Middle frontal gyrus (tissue), 1 donor: ENCODE results near the gene ZNF319.
"Not testable (repeated sequence)": the region's sequence is repeated elsewhere in the genome, so short reads cannot be mapped to it uniquely, and the experiment has no call there.

Experiments used
- DNase-seq: peaks from one replicate; pipeline ENCODE4 v3.0.0-alpha.2; 2015; ENCODE audit warnings: low spot score; ENCODE audit errors: extremely low spot score

ZNF319 gene

GRCh38 chr16:58022601-58023371 lies 22.3 kb upstream of the ZNF319 start:
- no peak for DNase-seq

- no peak for DNase-seq
Observed at GRCh38 chr16:58021661-58022551, 21.4 kb upstream of the ZNF319 start.

- peak; percentile 32 for DNase-seq
Observed at GRCh38 chr16:58020628-58021521, 20.4 kb upstream of the ZNF319 start.

- DNase-seq, result no peak
Observed at GRCh38 chr16:58019866-58020538, 19.5 kb upstream of the ZNF319 start.

GRCh38 chr16:58018803-58019202 lies 18.3 kb upstream of the ZNF319 start:
- DNase-seq, result no peak

GRCh38 chr16:58016840-58017446 lies 16.5 kb upstream of the ZNF319 start:
- DNase-seq, result no peak

- DNase-seq, result no peak
Observed at GRCh38 chr16:58013201-58013956, 12.9 kb upstream of the ZNF319 start.

- DNase-seq, result no peak
Observed at GRCh38 chr16:58012481-58012880, 12.0 kb upstream of the ZNF319 start.

GRCh38 chr16:58011652-58012051 lies 11.2 kb upstream of the ZNF319 start:
- no peak for DNase-seq

GRCh38 chr16:58010886-58011285 lies 10.4 kb upstream of the ZNF319 start:
- DNase-seq, result no peak

- no peak for DNase-seq
Observed at GRCh38 chr16:58009856-58010416, 9.5 kb upstream of the ZNF319 start.

GRCh38 chr16:58004736-58005135 lies 4.3 kb upstream of the ZNF319 start:
- DNase-seq, result not testable (repeated sequence)

GRCh38 chr16:58002936-58003335 lies 2.5 kb upstream of the ZNF319 start:
- DNase-seq, result no peak

- no peak for DNase-seq
Observed at GRCh38 chr16:58002416-58002800, 1.9 kb upstream of the ZNF319 start.

GRCh38 chr16:58001781-58002415 lies 1.4 kb upstream of the ZNF319 start:
- no peak for DNase-seq

- peak; percentile 80 for DNase-seq
Observed at GRCh38 chr16:58000706-58001676, 519 bp upstream of the ZNF319 start, which contains the start of gene USB1. Gene USB1 (plus strand): TSS chr16:58001407. CDS start chr16:58001484, 77 bp downstream.

- no peak for DNase-seq
Observed at GRCh38 chr16:57999366-57999970, 1.0 kb downstream of the ZNF319 start.
